Measurements from ENCODE around the gene PPP1R13B. TPM values are rescaled to one million over a fixed set of nuclear protein-coding genes. Genes with fewer than 3 reads are reported as not detected.
A peak's percentile ranks its signal among the peaks of the same experiment; 100 is the strongest.

The PPP1R13B gene
- total and polyA plus RNA-seq, 12 donors: 9.6 to 42.4 (median 22.6) TPM

DNA sequence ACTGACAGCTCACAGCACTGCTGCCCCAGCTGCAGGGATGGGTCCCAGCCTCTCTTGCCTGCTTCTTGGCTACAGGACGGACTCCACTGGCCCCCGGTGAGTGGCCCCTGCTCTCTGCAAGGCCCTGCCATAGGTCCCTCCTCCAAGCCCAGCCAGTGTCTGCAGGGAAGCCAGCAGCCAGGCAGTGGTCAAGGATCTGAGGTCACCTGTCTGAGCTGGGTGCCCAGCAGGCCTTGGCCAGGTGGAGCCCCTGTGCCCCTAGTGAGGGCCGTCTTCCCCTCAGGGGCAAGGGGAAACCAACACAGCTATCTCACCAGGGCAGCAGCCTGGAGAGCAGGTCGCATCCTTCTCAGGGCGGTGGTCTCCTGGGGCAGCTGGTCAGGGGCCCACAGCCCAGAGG lies 145.3 kb downstream of the PPP1R13B start:
- no peak for DNase-seq
- Histone ChIP-seq H3K36me3 (replicated peaks in 1 of 2) (peaks cover 0 to 36% of the 10 kb centered on the region in 2 donors), H3K27ac (no peak overlapping the region), H3K4me3 (no peak overlapping the region), H3K9me3 (replicated peaks in 1 of 3) (no peaks in the 10 kb centered on the region), H3K27me3 (no peaks in the 10 kb centered on the region), H3K4me1 (replicated peaks in 1 of 2) (peaks cover 14 to 27% of the 10 kb centered on the region in 2 donors)
- WGBS, 4 donors: 75 to 100% (median 87%) methylated on average over 1 to 5 of the region's 5 CpGs
- intact Hi-C loops (cut with DNase I): no loop called here
- TF ChIP-seq CTCF (IDR thresholded peaks at IDR 0.05) (no peak), POLR2A (IDR thresholded peaks at IDR 0.05) (no peak)

- Histone ChIP-seq H3K4me3 (no peak overlapping the region), H3K4me1 (replicated peaks in 1 of 2) (peaks cover 14 to 38% of the 10 kb centered on the region in 2 donors), H3K27me3 (no peaks in the 10 kb centered on the region), H3K27ac (peak overlapping the region; percentile 13 to 80 (median 59)), H3K36me3 (replicated peaks in 1 of 2) (peaks cover 0 to 36% of the 10 kb centered on the region in 2 donors), H3K9me3 (replicated peaks in 1 of 3) (no peaks in the 10 kb centered on the region)
- TF ChIP-seq POLR2A (IDR thresholded peaks at IDR 0.05) (no peak), CTCF (IDR thresholded peaks at IDR 0.05) (no peak)
- WGBS, 4 donors: 65 to 78% (median 70%) methylated on average over 6 to 21 of the region's 21 CpGs
- peak; percentile 62 to 86 (median 73) for DNase-seq
- intact Hi-C loops (cut with DNase I): no loop called here
Observed at GRCh38 chr14:103700753-103701490, 146.5 kb downstream of the PPP1R13B start.

DNA sequence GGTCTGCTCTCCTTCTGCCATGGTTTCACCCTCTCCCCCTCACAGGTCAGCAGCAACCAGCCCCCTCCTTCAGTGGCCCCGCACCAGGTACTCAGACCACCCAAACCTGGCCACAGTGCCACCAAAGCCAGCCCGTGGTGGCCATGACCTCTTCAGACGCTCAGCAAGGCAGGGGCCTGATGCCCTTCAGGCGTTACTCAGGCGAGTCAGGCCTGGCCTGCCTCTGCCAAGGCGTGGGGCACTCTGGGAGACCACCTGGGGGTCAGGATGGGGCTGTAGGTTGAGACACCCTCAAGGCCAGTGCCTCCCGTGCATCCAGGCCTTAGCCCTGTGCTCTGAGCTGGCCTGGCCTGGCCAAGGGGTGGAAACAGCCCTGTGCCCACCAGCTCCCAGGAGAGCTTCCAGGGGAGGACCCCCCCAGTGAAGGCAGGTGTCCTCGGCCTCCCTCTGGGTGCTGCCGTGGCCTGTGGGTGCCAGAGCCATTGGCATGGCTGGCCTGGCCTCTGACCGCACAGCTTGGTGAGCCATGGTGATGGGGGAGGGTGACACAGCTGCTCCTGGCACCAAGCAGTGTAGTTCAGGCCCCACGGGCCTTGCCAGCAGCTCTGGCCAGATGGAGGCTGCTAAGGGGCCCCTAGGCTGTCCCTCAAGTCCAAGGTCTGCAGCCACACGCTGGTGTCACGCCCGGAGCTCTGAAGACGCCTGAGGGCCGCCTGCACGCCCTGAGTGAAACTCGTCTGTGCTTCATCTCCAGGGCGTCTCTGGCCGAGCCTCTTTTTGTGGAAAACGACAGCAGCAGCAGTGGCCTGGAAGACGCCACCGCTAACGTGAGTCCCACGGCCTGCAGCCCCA lies 147.2 kb downstream of the PPP1R13B start:
- DNase-seq: peak; percentile 65 to 88 (median 77)
- H3K27ac ChIP-seq: peak overlapping the region; percentile 47 to 80 (median 59)
- H3K27me3 ChIP-seq: no peaks in the 10 kb centered on the region
- H3K4me3 ChIP-seq: no peak overlapping the region
- intact Hi-C loops (cut with DNase I): no loop called here
- TF ChIP-seq CTCF (IDR thresholded peaks at IDR 0.05) (no peak), POLR2A (IDR thresholded peaks at IDR 0.05) (no peak)
- 41 to 68% (median 48%) methylated on average over 10 to 25 of the region's 25 CpGs for WGBS, 4 donors
- peaks cover 0 to 36% of the 10 kb centered on the region in 2 donors for H3K36me3 ChIP-seq (replicated peaks in 1 of 2)
- no peaks in the 10 kb centered on the region for H3K9me3 ChIP-seq (replicated peaks in 1 of 3)
- H3K4me1 ChIP-seq (replicated peaks in 1 of 2): peaks cover 14 to 38% of the 10 kb centered on the region in 2 donors

GRCh38 chr14:103699261-103699661 lies 148.1 kb downstream of the PPP1R13B start:
- TF ChIP-seq CTCF (IDR thresholded peaks at IDR 0.05) (no peak), POLR2A (IDR thresholded peaks at IDR 0.05) (no peak)
- Histone ChIP-seq H3K9me3 (replicated peaks in 1 of 3) (no peaks in the 10 kb centered on the region), H3K27me3 (no peaks in the 10 kb centered on the region), H3K4me3 (no peak overlapping the region), H3K36me3 (replicated peaks in 1 of 2) (peaks cover 0 to 43% of the 10 kb centered on the region in 2 donors), H3K27ac (peak overlapping the region in 3 of 5 donors; percentile 59 to 80 (median 78)), H3K4me1 (replicated peaks in 1 of 2) (peaks cover 14 to 38% of the 10 kb centered on the region in 2 donors)
- DNase-seq: no peak
- 83 to 91% (median 90%) methylated on average over 8 to 17 of the region's 17 CpGs for WGBS, 4 donors
- intact Hi-C loops (cut with DNase I): no loop called here

Data from adrenal gland (tissue), 12 donors.